Measurements from ENCODE around the gene AMDHD2.

GRCh38 chr16:2485811-2486507, 34.2 kb upstream of the AMDHD2 start:
- TF ChIP-seq CTCF (conservative IDR thresholded peaks at IDR 0.05; ENCODE audit: low read depth, low read length) (no peak), EZH2phosphoT487 (IDR thresholded peaks at IDR 0.05; ENCODE audit: borderline replicate concordance, low read length) (no peak), EZH2 (IDR thresholded peaks at IDR 0.05; ENCODE audit: low read length, unreplicated experiment) (no peak)

Data from PC-3 (cell line).